Lower lobe of right lung (tissue), 2 donors: Measurements from ENCODE around the gene ACTMAP. TPM values are rescaled to one million over a fixed set of nuclear protein-coding genes. Genes with fewer than 3 reads are reported as not detected.

Source experiments
- ATAC-seq, 2 donors: fragments of 200-7000 bp; cut with Tn5 transposase; one replicate each; pipeline ENCODE4 v1.9.1; 2020 to 2022; ENCODE audit warnings: mild to moderate bottlenecking in 2 of 2, moderate library complexity in 2 of 2
- DNase-seq: peaks from one replicate; pipeline ENCODE4 v3.0.0-alpha.2; 2020
- H3K27ac ChIP-seq: fragments of 200-600 bp; one replicate; pipeline ENCODE4 v1.8.0; 2022
- H3K27me3 ChIP-seq: fragments of 200-600 bp; one replicate; pipeline ENCODE4 v1.8.0; 2022; ENCODE audit warnings: low read depth
- H3K36me3 ChIP-seq: fragments of 200-600 bp; one replicate; pipeline ENCODE4 v1.8.0; 2022; ENCODE audit warnings: mild to moderate bottlenecking
- H3K4me1 ChIP-seq: fragments of 200-600 bp; one replicate; pipeline ENCODE4 v1.8.0; 2022
- H3K4me3 ChIP-seq: fragments of 200-600 bp; one replicate; pipeline ENCODE4 v1.8.0; 2022; ENCODE audit warnings: mild to moderate bottlenecking
- H3K9me3 ChIP-seq: fragments of 200-600 bp; one replicate; pipeline ENCODE4 v1.8.0; 2022
- CTCF ChIP-seq: fragments of 200-600 bp; IDR thresholded peaks from one replicate; pipeline ENCODE4 v1.8.0; 2022; ENCODE audit warnings: antibody characterized with exemption, mild to moderate bottlenecking
- intact Hi-C: fragments of 100-400 bp; cut with DNase I; formaldehyde crosslinking; loops from one replicate; pipeline ENCODE4 v1.11.0; 2022
- total RNA-seq: library from RNA; stranded (reverse); fragmentation: NEBNext Ultra II Directional; extraction: Animal tissue kit (Norgen Biotek cat#: 25700); gene quantifications from one replicate; pipeline ENCODE4 v1.2.1, GENCODE V29; 2021
- donor health status: DM: no; HTN: yes; CAD: no; lungs with severe emphysema.

ACTMAP gene
- total RNA-seq, 1 donor from 2014 or later = 17.6 TPM

- TF ChIP-seq CTCF = no peak
- H3K4me1 ChIP-seq = peaks cover 26% of the 10 kb centered on the region
Observed at GRCh38 chr19:40692212-40692551, 58.1 kb downstream of the ACTMAP start.

GRCh38 chr19:40691421-40692211 lies 58.7 kb downstream of the ACTMAP start:
- DNase-seq = no peak
- H3K4me3 ChIP-seq = peak overlapping the region; percentile 64
- TF ChIP-seq CTCF = no peak
- intact Hi-C loops = no loop called here
- peaks cover 37% of the 10 kb centered on the region for H3K36me3 ChIP-seq
- no peak for ATAC-seq
- H3K9me3 ChIP-seq = no peaks in the 10 kb centered on the region
- H3K27me3 ChIP-seq = no peaks in the 10 kb centered on the region
- peaks cover 26% of the 10 kb centered on the region for H3K4me1 ChIP-seq
- H3K27ac ChIP-seq = peak overlapping the region; percentile 82

More at GRCh38 chr19:40692212-40692551, 58.1 kb downstream of the ACTMAP start:
- intact Hi-C loops = no loop called here
- Histone ChIP-seq H3K27me3 (no peaks in the 10 kb centered on the region), H3K4me3 (no peak overlapping the region), H3K36me3 (peaks cover 37% of the 10 kb centered on the region), H3K27ac (no peak overlapping the region), H3K9me3 (no peaks in the 10 kb centered on the region)
- DNase-seq = no peak
- ATAC-seq = no peak

Other genes starting within 250 kb of the ACTMAP start
- 91.2 TPM for gene SHKBP1, start 173.6 kb downstream of the ACTMAP start, total RNA-seq
- 316 TPM for gene LTBP4, start 149.1 kb downstream of the ACTMAP start, total RNA-seq
- 17.7 TPM for gene NUMBL, start 59.8 kb downstream of the ACTMAP start, total RNA-seq
- 43.9 TPM for gene COQ8B, start 33.6 kb downstream of the ACTMAP start, total RNA-seq
- 34.9 TPM for gene ITPKC, start 33.4 kb downstream of the ACTMAP start, total RNA-seq
- gene SNRPA, start 726 bp upstream of the ACTMAP start, total RNA-seq = 44.8 TPM
- 1.7 TPM for gene MIA, start 25.0 kb upstream of the ACTMAP start, total RNA-seq
- gene RAB4B, start 27.8 kb upstream of the ACTMAP start, total RNA-seq = 48.5 TPM
- gene EGLN2, start 48.7 kb upstream of the ACTMAP start, total RNA-seq = 188 TPM
- gene CYP2A6, start 100.0 kb upstream of the ACTMAP start, total RNA-seq = 2.0 TPM
- 0.68 TPM for gene CYP2A7, start 131.8 kb upstream of the ACTMAP start, total RNA-seq
- gene CYP2B6, start 240.8 kb upstream of the ACTMAP start, total RNA-seq = 1.9 TPM